Skeletal muscle tissue (tissue), 4 donors: ENCODE measurements around the gene PIK3R1. TPM values are rescaled to one million over a fixed set of nuclear protein-coding genes. Genes with fewer than 3 reads are reported as not detected.

Source experiments
- H3K27ac ChIP-seq: one replicate; pipeline ENCODE4 v1.7.0; 2013; ENCODE audit warnings: mild to moderate bottlenecking, low read depth, low read length, inconsistent platforms
- H3K27me3 ChIP-seq, 3 donors: one replicate each; pipeline ENCODE4 v1.7.0; 2013; ENCODE audit warnings: low read length in 3 of 3; ENCODE audit not compliant: control insufficient read depth in 3 of 3, insufficient read depth in 3 of 3
- H3K36me3 ChIP-seq, 3 donors: one replicate each; pipeline ENCODE4 v1.7.0; 2013; ENCODE audit warnings: low read length in 3 of 3; ENCODE audit not compliant: control insufficient read depth in 3 of 3, insufficient read depth in 3 of 3
- H3K4me1 ChIP-seq, 3 donors: one replicate each; pipeline ENCODE4 v1.7.0; 2013; ENCODE audit warnings: low read length in 3 of 3, mild to moderate bottlenecking in 3 of 3; ENCODE audit not compliant: control insufficient read depth in 3 of 3, insufficient read depth in 3 of 3
- H3K4me3 ChIP-seq, 3 donors: one replicate each; pipeline ENCODE4 v1.7.0; 2013; ENCODE audit warnings: low read length in 3 of 3
- H3K9ac ChIP-seq, 3 donors: one replicate each; pipeline ENCODE4 v1.7.0; 2013; ENCODE audit warnings: low read length in 3 of 3, mild to moderate bottlenecking in 3 of 3, moderate library complexity in 2 of 3, low read depth in 1 of 3
- H3K9me3 ChIP-seq, 3 donors: one replicate each; pipeline ENCODE4 v1.7.0; 2013; ENCODE audit warnings: low read length in 3 of 3; ENCODE audit not compliant: control insufficient read depth in 3 of 3
- total RNA-seq: library from RNA; depleted of rRNA; stranded (reverse); fragments of >200 nt; gene quantifications from one replicate; pipeline ENCODE4 v1.2.3, GENCODE V29; 2014
- donor health status: Osteomylitis.

The PIK3R1 gene
- total RNA-seq, 1 donor from 2014 or later, result 33.4 TPM

GRCh38 chr5:68216245-68217046 is 890 bp downstream of the PIK3R1 start:
- Histone ChIP-seq H3K9ac (peak overlapping the region; percentile 84 to 90 (median 86)), H3K36me3 (peaks cover 0 to 4% (median 2%) of the 10 kb centered on the region in 3 donors), H3K9me3 (no peaks in the 10 kb centered on the region), H3K4me3 (peak overlapping the region; percentile 84 to 99 (median 91)), H3K27me3 (no peaks in the 10 kb centered on the region), H3K27ac (peak overlapping the region; percentile 97), H3K4me1 (peaks cover 11 to 23% (median 12%) of the 10 kb centered on the region in 3 donors)

GRCh38 chr5:68217047-68217355 is 1.4 kb downstream of the PIK3R1 start:
- peak overlapping the region; percentile 97 for H3K27ac ChIP-seq
- H3K9me3 ChIP-seq, result no peaks in the 10 kb centered on the region
- peaks cover 11 to 23% (median 13%) of the 10 kb centered on the region in 3 donors for H3K4me1 ChIP-seq
- peak overlapping the region; percentile 84 to 99 (median 91) for H3K4me3 ChIP-seq
- H3K36me3 ChIP-seq, result peaks cover 0 to 4% (median 2%) of the 10 kb centered on the region in 3 donors
- no peaks in the 10 kb centered on the region for H3K27me3 ChIP-seq
- peak overlapping the region; percentile 84 to 90 (median 86) for H3K9ac ChIP-seq

- Histone ChIP-seq H3K9me3 (no peaks in the 10 kb centered on the region), H3K4me1 (peaks cover 11 to 23% (median 18%) of the 10 kb centered on the region in 3 donors), H3K36me3 (peaks cover 0 to 4% (median 2%) of the 10 kb centered on the region in 3 donors), H3K9ac (peak overlapping the region; percentile 46 to 86 (median 84)), H3K27ac (peak overlapping the region; percentile 97), H3K4me3 (peak overlapping the region; percentile 84 to 99 (median 91)), H3K27me3 (no peaks in the 10 kb centered on the region)
Observed at GRCh38 chr5:68217528-68217927, 2.0 kb downstream of the PIK3R1 start.

GRCh38 chr5:68219161-68219816 is 3.7 kb downstream of the PIK3R1 start:
- Histone ChIP-seq H3K27me3 (no peaks in the 10 kb centered on the region), H3K4me1 (peaks cover 20 to 27% (median 21%) of the 10 kb centered on the region in 3 donors), H3K27ac (no peak overlapping the region), H3K9ac (peak overlapping the region in 1 of 3 donors; percentile 28), H3K36me3 (peaks cover 0 to 4% (median 2%) of the 10 kb centered on the region in 3 donors), H3K9me3 (no peaks in the 10 kb centered on the region), H3K4me3 (peak overlapping the region in 2 of 3 donors; percentile 23 to 46)

- Histone ChIP-seq H3K27me3 (no peaks in the 10 kb centered on the region), H3K27ac (no peak overlapping the region), H3K4me1 (peaks cover 26 to 34% (median 27%) of the 10 kb centered on the region in 3 donors), H3K36me3 (peaks cover 0 to 4% (median 2%) of the 10 kb centered on the region in 3 donors), H3K4me3 (no peak overlapping the region), H3K9me3 (no peaks in the 10 kb centered on the region), H3K9ac (no peak overlapping the region)
Observed at GRCh38 chr5:68220260-68220659, 4.7 kb downstream of the PIK3R1 start.

- Histone ChIP-seq H3K36me3 (peaks cover 0 to 4% (median 2%) of the 10 kb centered on the region in 3 donors), H3K4me1 (peaks cover 32 to 41% (median 33%) of the 10 kb centered on the region in 3 donors), H3K27me3 (no peaks in the 10 kb centered on the region), H3K9me3 (no peaks in the 10 kb centered on the region), H3K9ac (no peak overlapping the region), H3K27ac (no peak overlapping the region), H3K4me3 (no peak overlapping the region)
Observed at GRCh38 chr5:68220914-68221313, 5.4 kb downstream of the PIK3R1 start.

GRCh38 chr5:68221488-68221887 is 5.9 kb downstream of the PIK3R1 start:
- Histone ChIP-seq H3K4me1 (peaks cover 33 to 45% (median 36%) of the 10 kb centered on the region in 3 donors), H3K27ac (no peak overlapping the region), H3K9ac (no peak overlapping the region), H3K4me3 (no peak overlapping the region), H3K9me3 (no peaks in the 10 kb centered on the region), H3K27me3 (no peaks in the 10 kb centered on the region), H3K36me3 (peaks cover 2 to 7% (median 3%) of the 10 kb centered on the region in 3 donors)

GRCh38 chr5:68222310-68222709 is 6.8 kb downstream of the PIK3R1 start:
- Histone ChIP-seq H3K36me3 (peaks cover 2 to 10% (median 6%) of the 10 kb centered on the region in 3 donors), H3K4me3 (no peak overlapping the region), H3K27me3 (no peaks in the 10 kb centered on the region), H3K4me1 (peaks cover 33 to 45% (median 36%) of the 10 kb centered on the region in 3 donors), H3K9me3 (no peaks in the 10 kb centered on the region), H3K27ac (no peak overlapping the region), H3K9ac (no peak overlapping the region)

GRCh38 chr5:68222824-68223354 is 7.3 kb downstream of the PIK3R1 start:
- Histone ChIP-seq H3K36me3 (peaks cover 2 to 15% (median 9%) of the 10 kb centered on the region in 3 donors), H3K4me3 (no peak overlapping the region)

More at GRCh38 chr5:68222824-68223354, 7.3 kb downstream of the PIK3R1 start:
- Histone ChIP-seq H3K9me3 (no peaks in the 10 kb centered on the region), H3K4me1 (peaks cover 28 to 45% (median 36%) of the 10 kb centered on the region in 3 donors), H3K27ac (no peak overlapping the region), H3K27me3 (no peaks in the 10 kb centered on the region), H3K9ac (no peak overlapping the region)
